ENCODE results near the gene KANSL1L. TPM values are rescaled to one million over a fixed set of nuclear protein-coding genes. Genes with fewer than 3 reads are reported as not detected.
"Not testable (repeated sequence)": the region's sequence is repeated elsewhere in the genome, so short reads cannot be mapped to it uniquely, and the experiment has no call there.

The KANSL1L gene
- total RNA-seq, 2 experiments from 2014 or later, result 4.5 to 6.0 TPM

GRCh38 chr2:210177769-210178168 is 6.6 kb upstream of the KANSL1L start:
- no peak for DNase-seq
- H3K36me3 Mint-ChIP-seq (ENCODE audit: low read depth), result no peaks in the 10 kb centered on the region
- no peak overlapping the region for H3K4me3 Mint-ChIP-seq
- H3K27ac Mint-ChIP-seq, result no peak overlapping the region
- peaks cover 18% of the 10 kb centered on the region for H3K4me1 Mint-ChIP-seq
- H3K27me3 Mint-ChIP-seq, result peaks cover under 1% of the 10 kb centered on the region
- ATAC-seq, result no peak
- POLR2A ChIA-PET, result no interaction called here
- intact Hi-C loops (cut with DNase I, micrococcal nuclease), result no loop called here
- no peaks in the 10 kb centered on the region for H3K9me3 Mint-ChIP-seq (ENCODE audit: low read depth)
- CTCF ChIA-PET, result no interaction called here

DNA sequence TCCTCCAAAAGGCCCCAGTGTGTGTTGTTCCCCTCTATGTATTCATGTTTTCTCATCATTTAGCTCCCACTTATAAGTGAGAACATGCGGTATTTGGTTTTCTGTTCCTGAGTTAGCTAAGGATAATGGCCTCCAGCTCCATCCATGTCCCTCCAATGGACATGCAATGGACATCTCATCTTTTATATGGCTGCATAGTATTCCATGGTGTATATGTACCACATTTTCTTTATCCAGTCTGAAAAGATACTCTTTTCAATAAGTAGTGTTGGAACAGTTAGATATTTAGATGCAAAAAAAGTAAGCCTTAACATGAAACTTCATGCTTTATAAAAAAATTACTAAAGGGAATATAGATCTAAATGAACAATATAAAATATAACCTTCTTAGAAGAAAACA is 5.9 kb upstream of the KANSL1L start:
- H3K27ac Mint-ChIP-seq; intact Hi-C loops (cut with DNase I, micrococcal nuclease); DNase-seq; H3K4me3 Mint-ChIP-seq; H3K36me3 Mint-ChIP-seq (ENCODE audit: low read depth); H3K9me3 Mint-ChIP-seq (ENCODE audit: low read depth); ATAC-seq; H3K27me3 Mint-ChIP-seq; POLR2A ChIA-PET: not testable (repeated sequence)
- H3K4me1 Mint-ChIP-seq, result peaks cover 21% of the 10 kb centered on the region
- CTCF ChIA-PET, result interaction anchor here (0.8 to 1.1 kb wide), 3 partner anchors 16 to 111 kb away, joined by 3 read pairs; no protein-coding TSS in a partner anchor

DNA sequence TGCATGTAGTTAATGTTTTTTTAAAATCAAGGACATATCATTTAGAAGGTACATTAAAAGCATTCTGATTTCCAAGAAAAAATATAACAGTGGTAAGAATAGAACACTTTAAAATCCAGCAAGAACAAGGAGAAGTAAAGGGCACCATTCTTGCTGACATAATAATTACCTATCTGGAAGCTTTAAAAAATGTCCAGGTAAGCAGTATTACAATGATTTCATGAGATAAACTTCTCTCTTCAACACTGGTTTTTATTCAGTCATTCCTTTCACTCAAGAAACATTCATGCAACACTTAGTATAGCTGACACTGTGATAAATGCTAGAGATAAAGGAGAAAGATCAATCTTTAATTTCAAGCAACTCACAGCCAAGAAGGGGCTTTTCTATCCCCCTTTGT is 2.9 kb upstream of the KANSL1L start:
- Mint-ChIP-seq H3K27ac (no peak overlapping the region), H3K4me1 (peaks cover 21% of the 10 kb centered on the region), H3K4me3 (no peak overlapping the region), H3K36me3 (ENCODE audit: low read depth) (no peaks in the 10 kb centered on the region), H3K27me3 (peaks cover 4% of the 10 kb centered on the region), H3K9me3 (ENCODE audit: low read depth) (no peaks in the 10 kb centered on the region)
- CTCF ChIA-PET, result interaction anchor here (0.6 to 0.8 kb wide), 2 partner anchors 36 to 1832 kb away, joined by 3 to 5 read pairs; no protein-coding TSS in a partner anchor
- ATAC-seq, result no peak
- POLR2A ChIA-PET, result no interaction called here
- intact Hi-C loops (cut with DNase I, micrococcal nuclease), result loop anchor here (5.0 kb wide), 2 partner anchors 303 to 1862 kb away; partner anchors contain the start of gene LANCL1 (in 1 of the 2)
- no peak for DNase-seq

- ATAC-seq (no peak), DNase-seq (no peak)
- POLR2A ChIA-PET, result no interaction called here
- CTCF ChIA-PET, result interaction anchor here (0.9 to 1.0 kb wide), 2 partner anchors 10 to 23 kb away, joined by 3 to 4 read pairs; no protein-coding TSS in a partner anchor
- peak overlapping the region; percentile 56 for H3K27ac Mint-ChIP-seq
- peaks cover 31% of the 10 kb centered on the region for H3K4me1 Mint-ChIP-seq
- H3K4me3 Mint-ChIP-seq, result peak overlapping the region; percentile 98
- H3K36me3 Mint-ChIP-seq (ENCODE audit: low read depth), result no peaks in the 10 kb centered on the region
- no peaks in the 10 kb centered on the region for H3K9me3 Mint-ChIP-seq (ENCODE audit: low read depth)
- peaks cover 4% of the 10 kb centered on the region for H3K27me3 Mint-ChIP-seq
- intact Hi-C loops (cut with DNase I, micrococcal nuclease), result loop anchor here (1.0 to 5.0 kb wide), 3 partner anchors 9 to 1860 kb away; partner anchors contain the start of gene LANCL1 (in 1 of the 2)
These were observed 988 bp upstream of the KANSL1L start for GRCh38 chr2:210172219-210172575.

GRCh38 chr2:210170446-210171303 is 534 bp downstream of the KANSL1L start:
- DNase-seq (peak; percentile 99), ATAC-seq (peak; percentile 79)
- Mint-ChIP-seq H3K4me3 (peak overlapping the region; percentile 98), H3K36me3 (ENCODE audit: low read depth) (no peaks in the 10 kb centered on the region), H3K4me1 (peaks cover 35% of the 10 kb centered on the region), H3K27me3 (peaks cover 4% of the 10 kb centered on the region), H3K27ac (peak overlapping the region; percentile 97), H3K9me3 (ENCODE audit: low read depth) (no peaks in the 10 kb centered on the region)
- ChIA-PET CTCF (interaction anchor here (0.6 to 0.7 kb wide), 2 partner anchors 9 to 118 kb away, joined by 3 read pairs; no protein-coding TSS in a partner anchor), POLR2A (no interaction called here)
- intact Hi-C loops (cut with DNase I, micrococcal nuclease), result loop anchor here (1.0 to 5.0 kb wide), 7 partner anchors 25 to 1904 kb away; partner anchors contain the start of genes LANCL1 (in 2 of the 2), RPE (in 2 of the 2) and PIKFYVE (in 1 of the 2)

DNA sequence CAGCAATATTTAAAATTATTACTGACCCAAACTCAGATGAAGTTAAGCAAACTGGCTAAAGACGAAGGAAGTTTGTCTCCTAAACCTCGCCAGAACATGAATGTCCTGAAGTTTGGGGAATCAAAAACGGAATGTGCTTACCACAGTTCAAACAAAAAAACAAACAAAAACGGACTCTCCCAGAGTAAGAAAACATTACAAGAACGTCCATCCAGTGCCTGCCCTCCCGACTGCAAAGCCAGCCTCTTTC is 1.1 kb downstream of the KANSL1L start:
- peaks cover 4% of the 10 kb centered on the region for H3K27me3 Mint-ChIP-seq
- H3K27ac Mint-ChIP-seq, result peak overlapping the region; percentile 97
- POLR2A ChIA-PET, result no interaction called here
- peak overlapping the region; percentile 98 for H3K4me3 Mint-ChIP-seq
- H3K4me1 Mint-ChIP-seq, result peaks cover 37% of the 10 kb centered on the region
- intact Hi-C loops (cut with DNase I, micrococcal nuclease), result loop anchor here (1.0 to 5.0 kb wide), 4 partner anchors 306 to 1904 kb away; partner anchors contain the start of genes LANCL1 (in 2 of the 2) and PIKFYVE (in 1 of the 2)
- CTCF ChIA-PET, result interaction anchor here (0.7 kb wide), 1 partner anchor 118 kb away, joined by 3 read pairs; no protein-coding TSS in a partner anchor
- no peaks in the 10 kb centered on the region for H3K36me3 Mint-ChIP-seq (ENCODE audit: low read depth)
- ATAC-seq, result no peak
- DNase-seq, result no peak
- no peaks in the 10 kb centered on the region for H3K9me3 Mint-ChIP-seq (ENCODE audit: low read depth)

GRCh38 chr2:210169516-210170195 is 1.6 kb downstream of the KANSL1L start:
- ChIA-PET CTCF (no interaction called here), POLR2A (no interaction called here)
- intact Hi-C loops (cut with DNase I, micrococcal nuclease), result loop anchor here (1.0 to 5.0 kb wide), 5 partner anchors 72 to 1903 kb away; partner anchors contain the start of genes LANCL1 (in 2 of the 2) and PIKFYVE (in 1 of the 2)
- H3K27ac Mint-ChIP-seq, result peak overlapping the region; percentile 97
- H3K9me3 Mint-ChIP-seq (ENCODE audit: low read depth), result no peaks in the 10 kb centered on the region
- peaks cover 37% of the 10 kb centered on the region for H3K4me1 Mint-ChIP-seq
- peak overlapping the region; percentile 98 for H3K4me3 Mint-ChIP-seq
- no peak for DNase-seq
- H3K27me3 Mint-ChIP-seq, result peaks cover 4% of the 10 kb centered on the region
- peak; percentile 24 for ATAC-seq
- H3K36me3 Mint-ChIP-seq (ENCODE audit: low read depth), result no peaks in the 10 kb centered on the region

DNA sequence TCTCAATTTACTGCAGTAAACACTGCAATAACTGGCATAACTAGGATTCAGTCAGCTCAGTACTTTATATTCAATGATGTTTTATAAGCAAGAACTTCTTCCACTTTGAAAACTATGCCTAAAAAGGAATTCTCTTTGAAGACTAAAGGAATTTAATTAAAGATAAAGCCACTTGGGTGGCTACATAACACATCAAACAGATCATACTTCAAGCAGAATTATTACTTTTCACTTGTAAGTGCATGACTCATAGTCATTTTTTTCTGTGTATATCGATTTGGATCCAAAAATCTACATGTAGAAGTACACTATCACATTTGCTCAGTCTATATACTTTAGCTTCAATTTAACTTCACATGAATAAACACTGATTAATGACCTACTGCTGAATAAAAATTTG is 4.0 kb downstream of the KANSL1L start:
- Mint-ChIP-seq H3K9me3 (ENCODE audit: low read depth) (no peaks in the 10 kb centered on the region), H3K36me3 (ENCODE audit: low read depth) (no peaks in the 10 kb centered on the region), H3K27ac (no peak overlapping the region), H3K4me3 (no peak overlapping the region), H3K27me3 (peaks cover 3% of the 10 kb centered on the region), H3K4me1 (peaks cover 46% of the 10 kb centered on the region)
- ChIA-PET CTCF (interaction anchor here (0.7 kb wide), 1 partner anchor 31 kb away, joined by 3 read pairs; no protein-coding TSS in a partner anchor), POLR2A (no interaction called here)
- intact Hi-C loops (cut with DNase I, micrococcal nuclease), result loop anchor here in 1 of 2 experiments (5.0 kb wide), 1 partner anchor 70 kb away; no protein-coding TSS in a partner anchor
- ATAC-seq, result no peak
- DNase-seq, result no peak

- intact Hi-C loops (cut with DNase I, micrococcal nuclease), result no loop called here
- Mint-ChIP-seq H3K4me1 (peaks cover 19% of the 10 kb centered on the region), H3K27me3 (no peaks in the 10 kb centered on the region), H3K4me3 (no peak overlapping the region), H3K27ac (no peak overlapping the region), H3K9me3 (ENCODE audit: low read depth) (no peaks in the 10 kb centered on the region), H3K36me3 (ENCODE audit: low read depth) (peaks cover 4% of the 10 kb centered on the region)
- DNase-seq (no peak), ATAC-seq (no peak)
- POLR2A ChIA-PET, result no interaction called here
- CTCF ChIA-PET, result no interaction called here
These were observed 8.6 kb downstream of the KANSL1L start for GRCh38 chr2:210162466-210163124.

DNA sequence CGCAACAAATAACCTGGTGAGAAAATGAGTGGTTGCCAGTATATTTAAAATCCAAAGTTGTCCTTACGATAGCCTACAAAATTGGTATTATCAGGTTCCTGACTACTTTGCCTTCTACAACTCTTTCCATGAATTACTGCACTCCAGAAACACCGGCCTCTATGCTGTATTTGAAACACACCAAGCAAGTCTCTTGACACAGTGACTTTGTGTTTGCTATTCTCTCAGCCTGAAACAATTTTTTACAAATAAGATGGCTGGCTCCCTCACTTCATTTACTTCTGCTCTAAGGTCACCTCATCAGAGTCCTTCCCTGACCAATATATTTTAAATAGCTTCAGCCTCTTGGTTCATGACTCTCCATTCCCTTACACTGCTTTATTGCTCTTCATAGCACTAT is 12.2 kb downstream of the KANSL1L start:
- peaks cover 10% of the 10 kb centered on the region for H3K36me3 Mint-ChIP-seq (ENCODE audit: low read depth)
- DNase-seq (no peak), ATAC-seq (no peak)
- peaks cover 14% of the 10 kb centered on the region for H3K4me1 Mint-ChIP-seq
- H3K27me3 Mint-ChIP-seq, result no peaks in the 10 kb centered on the region
- ChIA-PET CTCF (no interaction called here), POLR2A (interaction anchor here (1.3 kb wide), 1 partner anchor 152 kb away, joined by 3 read pairs; no protein-coding TSS in a partner anchor)
- intact Hi-C loops (cut with DNase I, micrococcal nuclease), result no loop called here
- H3K4me3 Mint-ChIP-seq, result no peak overlapping the region
- no peaks in the 10 kb centered on the region for H3K9me3 Mint-ChIP-seq (ENCODE audit: low read depth)
- no peak overlapping the region for H3K27ac Mint-ChIP-seq

DNA sequence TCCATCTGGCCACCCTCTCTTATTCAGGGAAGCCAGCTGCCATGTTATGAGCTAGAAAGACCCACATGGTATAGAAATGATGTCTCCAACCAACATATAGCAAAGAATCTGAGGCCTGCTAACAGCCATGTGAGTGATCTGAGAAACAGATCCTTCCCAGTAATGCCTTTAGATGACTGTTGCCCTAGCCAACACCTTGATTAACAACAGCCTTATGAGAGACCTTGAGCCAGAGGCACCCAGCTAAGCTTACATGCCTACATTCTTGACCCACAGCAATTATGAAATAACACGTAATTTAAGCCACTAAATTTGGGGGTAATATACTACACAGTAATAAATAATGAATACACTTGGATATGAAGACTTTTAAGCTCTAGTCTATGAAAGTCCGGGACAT is 13.0 kb downstream of the KANSL1L start:
- Mint-ChIP-seq H3K4me1 (peaks cover 12% of the 10 kb centered on the region), H3K4me3 (no peak overlapping the region), H3K36me3 (ENCODE audit: low read depth) (peaks cover 15% of the 10 kb centered on the region), H3K9me3 (ENCODE audit: low read depth) (no peaks in the 10 kb centered on the region), H3K27ac (no peak overlapping the region), H3K27me3 (no peaks in the 10 kb centered on the region)
- ChIA-PET CTCF (interaction anchor here (1.4 kb wide), 1 partner anchor 37 kb away, joined by 3 read pairs; no protein-coding TSS in a partner anchor), POLR2A (interaction anchor here (1.3 kb wide), 1 partner anchor 151 kb away, joined by 3 read pairs; no protein-coding TSS in a partner anchor)
- intact Hi-C loops (cut with DNase I, micrococcal nuclease), result no loop called here
- ATAC-seq, result no peak
- no peak for DNase-seq

Measured in activated CD4-positive, alpha-beta T cell treated with anti-CD3 and anti-CD28 coated beads for 36 hours (primary cell).